Measurements from ENCODE around the gene C9orf43.
A peak's percentile ranks its signal among the peaks of the same experiment; 100 is the strongest.
"Not testable (repeated sequence)": the region's sequence is repeated elsewhere in the genome, so short reads cannot be mapped to it uniquely, and the experiment has no call there.

C9orf43 gene, protein sequence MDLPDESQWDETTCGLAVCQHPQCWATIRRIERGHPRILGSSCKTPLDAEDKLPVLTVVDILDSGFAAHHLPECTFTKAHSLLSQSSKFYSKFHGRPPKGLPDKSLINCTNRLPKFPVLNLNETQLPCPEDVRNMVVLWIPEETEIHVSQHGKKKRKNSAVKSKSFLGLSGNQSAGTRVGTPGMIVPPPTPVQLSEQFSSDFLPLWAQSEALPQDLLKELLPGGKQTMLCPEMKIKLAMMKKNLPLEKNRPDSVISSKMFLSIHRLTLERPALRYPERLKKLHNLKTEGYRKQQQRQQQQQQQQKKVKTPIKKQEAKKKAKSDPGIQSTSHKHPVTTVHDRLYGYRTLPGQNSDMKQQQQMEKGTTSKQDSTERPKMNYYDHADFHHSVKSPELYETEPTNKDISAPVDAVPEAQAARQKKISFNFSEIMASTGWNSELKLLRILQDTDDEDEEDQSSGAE

DNA sequence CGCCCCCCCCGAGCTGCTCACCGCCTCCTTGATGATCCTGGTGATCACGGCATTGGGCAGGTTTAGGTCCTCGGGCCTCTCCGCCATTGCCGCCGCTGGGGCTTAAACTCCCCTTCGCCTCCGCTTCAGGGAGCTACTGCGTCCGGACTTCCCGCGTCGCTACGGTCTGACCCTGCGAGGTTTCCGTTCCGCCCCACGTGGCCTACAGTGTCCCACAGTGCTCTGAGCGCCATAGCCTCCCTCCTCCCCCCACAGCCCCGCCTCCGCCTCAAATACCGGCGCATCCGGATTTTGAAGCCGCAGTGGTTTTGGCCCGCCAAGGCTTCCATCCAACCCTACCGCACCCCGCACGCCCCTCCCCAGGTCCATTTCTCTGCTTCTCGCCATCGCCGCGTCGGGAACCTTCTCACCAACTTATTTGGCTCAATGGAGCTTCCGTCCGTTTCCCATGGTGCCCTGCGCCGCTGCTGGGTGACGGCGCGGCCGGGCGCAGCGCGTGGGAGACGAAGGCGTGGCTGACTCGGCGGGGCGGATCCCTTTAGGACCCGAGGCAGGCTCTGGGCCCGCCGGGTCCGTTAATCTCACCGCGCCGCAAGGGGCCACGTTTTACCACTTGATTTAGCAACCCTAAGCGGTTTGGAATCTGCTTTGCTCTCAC is at the start of gene C9orf43, which contains the start of gene POLE3:
TSS of gene C9orf43 (plus strand) at position 541 of the 658 bp plus-strand sequence. CDS start 2,747 bp downstream, outside the sequence.
TSS of gene POLE3 (minus strand) at position 469 of the 658 bp plus-strand sequence. CDS start at position 87, 382 bp downstream.
- DNase-seq (ENCODE audit: low spot score): peak; percentile 97

DNA sequence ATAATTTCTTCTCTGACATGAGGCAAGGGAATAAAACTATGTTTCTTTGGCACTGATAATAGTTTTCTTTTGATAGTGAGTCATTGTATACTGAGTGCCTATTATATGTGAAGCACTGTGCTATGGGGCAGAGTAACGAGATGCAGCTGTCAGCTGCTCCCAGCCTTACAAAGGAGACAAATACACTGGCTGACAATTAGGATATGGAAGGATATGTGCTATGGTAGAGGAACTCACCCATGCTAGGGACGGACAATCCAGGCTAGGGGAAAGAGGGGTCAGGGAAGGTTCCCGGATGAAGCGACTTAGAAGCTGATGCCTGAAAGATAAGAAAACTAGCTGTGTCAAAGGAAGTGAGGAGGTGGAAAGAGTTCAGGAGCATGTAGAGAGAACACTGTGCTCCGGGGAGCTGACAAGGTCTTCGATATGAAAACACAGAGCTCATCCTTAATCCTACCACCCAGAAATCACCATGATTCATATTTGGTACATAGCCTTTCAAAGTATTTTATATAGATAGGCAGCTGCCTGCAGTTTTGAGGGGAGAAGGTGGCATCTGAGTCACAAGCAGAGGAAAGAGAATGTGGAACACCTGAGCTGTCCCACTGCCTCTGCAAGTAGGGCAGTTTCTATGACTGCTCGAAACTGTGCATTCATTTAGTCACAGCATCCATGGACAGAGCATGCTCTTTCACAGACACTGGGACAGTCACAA is 49.1 kb upstream of the C9orf43 start:
- peak; percentile 55 for DNase-seq (ENCODE audit: low spot score)

DNA sequence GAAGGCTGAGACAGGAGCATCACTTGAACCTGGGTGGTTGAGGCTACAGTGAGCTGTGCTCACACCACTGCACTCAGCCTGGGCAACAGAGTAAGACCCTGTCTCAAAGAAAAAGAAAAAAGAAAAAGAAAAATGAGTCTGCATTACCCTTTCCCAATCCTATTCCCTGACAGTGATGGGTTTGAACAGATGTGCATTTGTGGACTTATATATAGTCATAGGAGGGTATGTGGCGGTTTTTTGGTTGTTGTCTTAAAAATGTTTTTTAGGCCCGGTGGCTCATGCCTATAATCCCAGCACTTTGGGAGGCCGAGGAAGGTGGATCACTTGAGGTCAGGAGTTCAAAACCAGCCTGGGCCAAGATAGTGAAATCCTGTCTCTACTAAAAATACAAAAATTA is 47.2 kb upstream of the C9orf43 start:
- no peak for DNase-seq (ENCODE audit: low spot score)

DNA sequence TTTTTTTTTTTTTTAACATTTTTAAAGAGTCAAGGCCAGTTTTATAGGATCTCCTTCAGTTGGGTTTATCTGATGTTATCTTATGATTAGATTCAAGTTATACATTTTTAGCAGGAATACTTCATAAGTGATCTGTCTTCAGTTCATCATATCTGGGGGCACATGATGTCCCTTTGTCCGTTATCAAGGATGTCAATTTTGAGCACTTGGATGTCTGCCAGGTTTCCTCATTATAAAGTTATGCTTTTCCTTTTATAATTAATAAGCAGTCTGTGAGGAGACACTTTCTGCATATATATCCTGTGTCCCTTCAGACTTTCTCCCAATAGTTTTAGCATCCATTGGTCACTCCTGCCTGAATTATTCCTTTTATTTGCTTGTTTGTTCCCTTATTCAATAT is 45.6 kb upstream of the C9orf43 start:
- no peak for DNase-seq (ENCODE audit: low spot score)

DNA sequence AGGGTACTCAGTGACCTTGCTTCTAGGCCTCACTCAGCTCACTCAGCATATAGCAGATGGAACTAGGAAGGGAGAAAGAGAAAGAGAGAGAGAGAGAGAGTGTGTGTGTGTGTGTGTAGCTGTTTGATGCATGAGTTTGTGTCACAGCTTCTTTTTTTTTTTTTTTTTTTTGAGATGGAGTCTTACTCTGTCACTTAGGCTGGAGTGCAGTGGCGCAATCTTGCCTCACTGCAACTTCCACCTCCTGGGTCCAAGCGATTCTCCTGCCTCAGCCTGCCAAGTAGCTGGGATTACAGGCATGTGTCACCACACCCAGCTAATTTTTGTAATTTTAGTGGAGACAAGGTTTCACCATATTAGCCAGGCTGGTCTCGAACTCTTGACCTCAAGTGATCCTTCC is 44.9 kb upstream of the C9orf43 start:
- not testable (repeated sequence) for DNase-seq (ENCODE audit: low spot score)

DNA sequence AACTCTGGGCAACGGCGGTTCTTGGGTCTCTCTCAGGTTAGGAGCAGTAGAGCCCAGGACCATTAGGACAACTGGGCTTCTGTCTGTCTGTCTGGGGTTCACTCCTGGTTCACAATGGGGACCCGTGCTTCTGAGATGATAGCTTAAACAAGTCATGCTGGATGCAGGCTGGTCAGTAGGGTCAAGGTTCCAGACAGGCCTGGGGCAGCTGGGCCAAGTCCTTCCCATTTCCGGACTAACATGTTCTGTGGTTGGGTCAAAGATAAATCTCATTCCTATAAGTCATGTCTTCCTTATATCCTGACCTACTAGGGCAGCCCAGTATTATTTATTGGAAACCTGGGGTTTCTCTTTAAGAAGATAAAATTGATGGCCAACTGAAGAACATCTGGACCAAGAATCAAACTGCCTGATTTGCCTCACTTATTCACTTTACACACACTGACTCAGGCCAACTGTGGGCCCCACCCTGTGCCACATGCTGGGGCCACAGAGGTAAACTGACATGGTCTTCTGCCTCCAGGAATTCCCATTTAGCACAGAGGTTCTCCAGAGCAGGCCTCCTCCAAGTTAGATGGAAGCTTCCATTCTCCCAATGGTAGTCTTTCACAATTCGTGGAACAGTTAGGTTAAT is 42.1 kb upstream of the C9orf43 start:
- no peak for DNase-seq (ENCODE audit: low spot score)

DNA sequence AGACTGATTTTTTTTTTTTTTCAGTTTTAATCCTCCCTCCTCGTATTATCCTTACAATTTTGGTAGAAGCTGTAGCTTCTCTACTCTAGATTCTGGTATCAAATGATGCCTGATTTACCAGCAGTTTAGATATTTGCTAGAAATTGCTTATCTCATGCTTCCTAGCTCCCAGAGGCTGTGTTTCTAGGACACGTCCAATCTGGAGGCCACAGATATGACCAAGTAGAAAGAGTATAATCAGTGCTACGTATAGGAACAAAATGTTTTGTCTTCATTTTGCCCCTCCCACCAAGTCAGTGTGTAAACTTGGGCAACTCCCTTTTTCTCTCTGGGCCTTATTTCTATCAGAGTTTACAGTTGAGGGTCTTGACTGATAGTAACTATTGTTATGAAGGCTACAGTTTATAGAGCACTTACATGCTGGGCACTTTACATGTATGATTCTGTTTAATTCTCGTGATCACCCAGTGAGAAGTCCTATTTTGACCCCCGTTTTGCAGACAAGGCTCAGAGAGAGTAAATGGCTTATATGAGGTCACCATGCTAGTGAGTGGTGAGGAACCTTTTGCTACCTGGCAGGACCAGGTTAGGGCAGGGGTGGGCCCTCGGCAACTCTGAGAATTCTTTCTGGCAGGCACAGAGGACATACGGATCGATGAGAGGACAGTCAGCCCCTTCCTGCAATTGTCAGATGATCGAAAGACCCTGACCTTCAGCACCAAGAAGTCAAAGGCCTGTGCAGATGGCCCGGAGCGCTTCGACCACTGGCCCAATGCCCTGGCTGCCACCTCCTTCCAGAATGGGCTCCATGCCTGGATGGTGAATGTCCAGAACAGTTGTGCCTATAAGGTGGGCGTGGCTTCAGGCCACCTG is 41.3 kb upstream of the C9orf43 start:
- DNase-seq (ENCODE audit: low spot score): no peak

DNA sequence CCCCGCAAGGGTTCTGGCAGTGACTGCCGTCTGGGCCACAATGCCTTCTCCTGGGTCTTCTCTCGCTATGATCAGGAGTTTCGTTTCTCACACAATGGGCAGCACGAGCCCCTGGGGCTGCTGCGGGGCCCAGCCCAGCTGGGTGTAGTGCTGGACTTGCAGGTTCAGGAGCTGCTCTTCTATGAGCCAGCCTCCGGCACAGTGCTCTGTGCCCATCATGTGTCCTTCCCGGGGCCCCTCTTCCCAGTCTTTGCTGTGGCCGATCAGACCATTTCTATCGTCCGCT is 40.7 kb upstream of the C9orf43 start:
- no peak for DNase-seq (ENCODE audit: low spot score)

DNA sequence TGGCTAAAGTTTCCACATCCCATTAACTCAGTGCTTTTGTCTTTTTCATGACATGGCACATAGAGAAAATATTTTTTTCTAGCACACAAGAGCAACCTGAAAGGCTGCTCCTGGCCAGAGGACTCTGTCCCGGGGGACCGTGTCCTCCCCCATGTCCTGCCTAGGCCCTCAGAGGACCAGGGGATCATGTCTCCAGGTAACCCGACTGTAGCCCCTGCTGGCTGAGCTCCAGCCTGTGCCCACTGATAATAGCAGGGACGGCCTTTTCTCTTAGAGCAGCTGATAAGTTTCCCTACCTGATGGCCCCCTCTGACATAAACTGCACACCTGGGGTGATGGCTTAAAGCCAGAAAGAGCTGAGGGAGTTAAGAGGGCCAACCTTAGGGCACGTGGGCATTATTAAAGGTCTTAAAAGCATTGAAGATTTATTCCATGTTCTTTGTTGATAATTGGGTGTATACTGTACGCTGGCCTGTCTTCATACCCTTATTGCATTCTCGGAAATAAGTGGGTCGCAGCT is 39.7 kb upstream of the C9orf43 start:
- no peak for DNase-seq (ENCODE audit: low spot score)

DNA sequence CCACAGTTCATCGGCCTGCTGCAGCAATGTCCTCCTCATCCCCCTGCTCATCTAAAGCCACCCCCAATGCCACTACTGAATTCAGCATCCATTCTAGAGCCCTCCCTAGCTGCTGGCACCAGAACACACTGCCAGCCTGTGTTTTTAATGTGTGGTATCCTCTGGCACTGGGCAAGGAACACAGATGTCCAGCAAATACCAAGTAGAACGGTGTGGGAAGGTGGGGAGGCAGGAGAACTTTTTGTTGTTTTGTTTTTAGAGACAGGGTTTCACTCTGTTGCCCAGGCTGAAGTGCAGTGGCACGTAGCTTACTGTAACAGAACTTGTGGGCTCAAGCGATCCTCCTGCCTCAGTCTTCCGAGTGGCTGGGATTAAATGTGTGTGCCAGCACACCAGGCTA is 38.5 kb upstream of the C9orf43 start:
- no peak for DNase-seq (ENCODE audit: low spot score)

DNA sequence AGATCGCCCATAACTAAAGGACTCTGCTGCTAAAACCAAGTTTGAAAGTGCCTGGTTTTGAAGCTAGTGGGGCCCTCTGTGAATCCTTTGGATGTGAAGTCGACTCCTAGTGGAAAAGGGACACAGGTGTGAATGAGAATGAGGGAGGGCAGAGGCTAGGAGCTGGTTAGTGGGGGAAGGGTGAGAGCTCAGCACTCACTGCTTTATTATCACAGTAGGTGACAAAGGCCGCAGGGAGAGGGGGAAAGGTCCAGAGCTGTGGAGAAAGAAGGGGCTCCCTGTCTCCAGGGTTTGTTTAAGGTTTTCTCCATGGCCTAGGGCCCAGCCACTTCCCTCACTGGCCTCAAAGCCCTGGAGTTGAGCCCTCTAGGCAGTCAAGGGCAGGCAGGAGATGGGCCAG is 37.3 kb upstream of the C9orf43 start:
- no peak for DNase-seq (ENCODE audit: low spot score)

DNA sequence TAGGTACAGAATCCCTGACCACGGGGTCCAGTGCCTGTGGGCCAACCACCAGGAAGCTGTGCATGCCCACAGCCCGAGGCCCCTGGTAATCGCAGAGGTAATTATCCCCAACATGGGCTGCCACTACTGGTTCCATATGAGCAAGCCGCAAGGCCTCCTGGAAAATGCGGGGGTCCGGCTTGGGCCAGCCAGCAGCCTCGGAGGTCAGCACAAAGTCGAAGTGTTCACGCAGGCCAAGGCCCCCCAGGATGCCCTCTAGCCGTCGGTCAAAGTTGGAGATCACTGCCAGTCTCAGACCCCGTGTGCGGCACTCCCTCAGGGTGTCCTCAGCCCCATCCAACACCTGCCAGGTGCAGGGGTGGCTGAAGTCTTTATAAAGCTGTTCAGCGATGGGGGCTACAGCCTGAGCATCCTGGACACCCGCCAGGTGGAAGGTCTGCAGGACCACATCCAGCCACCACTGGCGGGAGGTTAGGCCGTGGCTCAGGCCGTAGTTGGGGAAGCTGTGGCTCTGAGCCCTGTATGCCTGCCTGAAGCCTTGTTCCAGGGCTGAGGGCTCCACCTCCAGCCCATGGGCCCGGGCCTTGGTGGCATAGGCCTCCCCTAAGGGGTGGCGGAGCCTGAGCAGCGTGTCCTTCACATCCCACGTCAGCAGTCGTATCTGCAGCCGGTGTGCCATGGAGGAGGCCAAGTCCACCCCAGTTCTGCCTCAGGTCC is 36.7 kb upstream of the C9orf43 start:
- DNase-seq (ENCODE audit: low spot score): no peak

DNA sequence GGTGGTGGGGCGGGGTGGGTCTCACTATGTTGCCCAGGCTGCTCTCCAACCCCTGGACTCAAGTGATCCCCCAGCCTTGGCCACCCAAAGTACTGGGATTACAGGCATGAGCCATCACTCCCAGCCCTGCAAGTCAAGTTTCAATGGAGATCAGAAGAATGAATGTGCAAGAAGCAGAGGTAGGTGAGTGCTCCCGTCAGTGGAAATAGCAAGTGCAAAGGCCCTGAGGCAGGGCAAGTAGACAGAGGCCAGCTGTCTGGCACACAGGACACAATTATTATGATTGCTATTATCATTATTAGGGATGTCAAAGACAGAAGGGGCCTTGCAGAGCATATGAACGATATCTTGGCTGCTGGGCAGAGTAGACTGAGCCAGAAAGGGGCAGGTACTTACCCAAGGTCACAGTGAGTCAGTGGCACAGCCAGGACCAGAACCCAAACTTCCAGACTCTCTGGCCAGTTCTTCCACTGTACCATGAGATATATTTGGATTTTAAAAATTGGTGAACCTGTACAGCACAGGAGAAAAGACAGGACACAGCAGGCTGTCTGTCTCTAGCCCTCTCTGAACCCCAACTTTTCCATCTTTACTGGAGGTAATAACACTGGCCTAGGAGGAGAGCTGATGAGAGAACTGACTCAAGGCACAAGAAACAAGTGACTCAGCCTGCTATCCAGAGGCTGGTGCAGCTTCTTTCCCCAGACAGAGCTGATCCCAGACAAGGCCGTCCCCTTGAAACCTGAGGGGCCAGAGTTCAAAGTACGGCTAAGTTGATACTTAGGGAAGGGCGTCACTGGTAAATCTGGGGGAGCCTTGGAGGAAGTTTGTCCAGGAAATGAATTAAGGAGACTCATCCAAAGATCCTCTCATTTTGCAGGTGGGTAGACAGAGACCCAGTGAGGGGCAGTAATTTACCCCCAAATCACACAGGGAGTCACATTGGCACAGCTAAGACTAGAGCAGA is 35.2 kb upstream of the C9orf43 start:
- no peak for DNase-seq (ENCODE audit: low spot score)

DNA sequence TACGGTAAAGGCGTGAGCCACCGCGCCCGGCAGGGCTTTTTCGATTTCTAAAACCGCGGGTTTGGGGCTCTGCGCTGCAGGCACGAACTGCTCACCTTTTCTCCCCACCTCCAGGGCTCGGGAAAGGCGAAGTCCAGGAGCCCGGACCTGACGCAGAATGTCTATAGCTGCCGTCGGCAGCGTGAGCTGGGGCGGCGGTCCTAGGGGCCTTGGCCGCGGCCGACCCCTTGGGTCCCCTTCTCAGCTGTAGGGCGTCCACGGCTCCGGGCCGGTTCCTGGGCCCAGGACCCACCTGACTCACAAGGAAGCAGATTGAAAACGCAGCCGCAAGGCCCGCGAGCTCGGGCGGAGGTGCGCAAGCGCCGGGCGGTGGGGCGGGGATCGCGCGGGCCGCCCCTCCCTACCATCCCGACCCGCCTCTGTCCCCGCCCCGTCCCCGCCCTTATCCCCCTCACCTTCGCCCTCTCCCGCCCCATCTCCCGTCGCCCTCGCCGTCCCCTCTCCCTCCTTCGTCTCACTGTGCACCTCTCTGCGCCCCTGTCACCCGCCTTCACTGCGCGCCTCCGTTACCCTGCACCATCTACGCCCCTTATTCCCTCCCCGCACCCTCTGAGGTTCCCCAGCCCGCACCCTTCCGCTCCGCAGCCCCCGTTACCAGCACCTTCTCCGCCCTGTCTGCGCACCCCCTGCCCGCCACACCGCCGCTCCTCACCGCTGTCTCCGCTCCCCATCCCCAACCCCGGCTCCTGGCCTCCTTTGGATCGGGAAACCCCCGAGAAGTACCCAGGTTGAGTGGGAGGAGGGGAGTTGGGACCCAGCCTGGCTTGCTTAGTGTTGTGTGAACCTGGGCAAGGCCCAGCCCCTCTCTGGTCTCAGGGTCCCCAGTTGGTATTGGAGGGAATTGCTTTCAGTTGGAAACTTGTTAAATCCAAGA is 33.6 kb upstream of the C9orf43 start, which contains the start of gene HDHD3:
TSS of gene HDHD3 (minus strand) at position 353 of the 934 bp plus-strand sequence. CDS start 2,632 bp downstream, outside the sequence.
- DNase-seq (ENCODE audit: low spot score): peak; percentile 96

DNA sequence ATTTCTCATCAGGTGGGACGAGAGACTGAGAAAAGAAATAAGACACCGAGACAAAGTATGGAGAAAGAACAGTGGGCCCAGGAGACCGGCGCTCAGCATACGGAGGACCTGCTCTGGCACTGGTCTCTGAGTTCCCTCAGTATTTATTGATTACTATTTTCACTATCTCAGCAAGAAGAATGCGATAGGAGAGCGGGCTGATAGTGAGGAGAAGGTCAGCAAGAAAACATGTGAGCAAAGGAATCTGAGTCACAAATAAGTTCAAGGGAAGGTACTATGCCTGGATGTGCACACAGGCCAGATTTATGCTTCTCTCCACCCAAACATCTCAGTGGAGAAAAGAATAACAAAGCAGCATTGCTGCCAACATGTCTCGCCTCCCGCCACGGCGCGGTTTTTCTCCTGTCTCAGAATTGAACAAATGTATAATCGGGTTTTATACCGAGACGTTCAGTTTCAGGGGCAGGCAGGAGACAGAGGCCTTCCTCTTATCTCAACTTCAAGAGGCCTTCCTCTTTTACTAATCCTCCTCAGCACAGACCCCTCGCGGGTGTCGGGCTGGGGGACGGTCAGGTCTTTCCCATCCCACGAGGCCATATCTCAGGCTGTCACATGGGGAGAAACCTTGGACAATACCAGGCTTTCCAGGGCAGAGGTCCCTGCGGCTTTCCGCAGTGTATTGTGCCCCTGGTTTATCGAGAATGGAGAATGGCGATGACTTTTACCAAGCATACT is 31.3 kb upstream of the C9orf43 start:
- DNase-seq (ENCODE audit: low spot score): not testable (repeated sequence)

DNA sequence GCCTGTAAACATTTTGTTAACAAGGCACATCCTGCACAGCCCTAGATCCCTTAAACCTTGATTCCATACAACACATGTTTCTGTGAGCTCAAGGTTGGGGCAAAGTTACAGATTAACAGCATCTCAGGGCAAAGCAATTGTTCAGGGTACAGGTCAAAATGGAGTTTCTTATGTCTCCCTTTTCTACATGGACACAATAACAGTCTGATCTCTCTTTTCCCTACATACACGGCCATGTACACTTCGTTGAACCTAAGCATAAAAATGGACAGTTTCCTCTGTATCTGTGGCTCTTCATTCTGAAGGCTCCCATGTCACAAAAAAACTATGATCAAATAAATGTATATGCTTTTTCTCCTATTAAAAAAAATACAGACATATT is 30.7 kb upstream of the C9orf43 start:
- not testable (repeated sequence) for DNase-seq (ENCODE audit: low spot score)

DNA sequence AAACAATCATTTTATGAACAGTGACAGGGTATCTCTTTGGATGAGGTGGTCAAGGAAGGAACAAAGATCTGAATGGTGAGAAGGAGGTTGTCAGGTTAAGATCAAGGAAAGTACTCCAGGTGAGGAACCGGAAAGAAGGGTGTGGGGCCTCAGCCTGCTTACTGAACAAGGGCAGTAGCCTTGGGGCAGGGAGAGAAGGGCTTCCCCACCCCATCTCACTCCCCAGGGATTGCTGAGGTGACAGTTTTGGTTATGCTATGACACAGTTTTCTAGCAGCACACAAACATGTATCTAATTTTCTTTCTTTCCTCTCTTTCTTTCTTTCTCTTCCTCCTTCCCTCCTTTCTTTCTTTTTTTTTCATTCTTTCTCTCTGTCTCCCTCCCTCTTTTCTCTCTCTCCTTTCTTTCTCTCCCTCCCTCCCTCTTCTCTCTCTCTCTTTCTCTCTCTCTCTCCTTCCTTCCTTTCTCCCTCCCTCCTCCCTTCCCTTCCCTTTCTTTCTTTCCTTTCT is 29.6 kb upstream of the C9orf43 start:
- no peak for DNase-seq (ENCODE audit: low spot score)

All from GM03348 (cell line).